Activated naive CD8-positive, alpha-beta T cell treated with anti-CD3 and anti-CD28 coated beads, Interleukin-2, amount 50 U/mL, for 24 hours (primary cell): ENCODE measurements around the gene GTF2H4.
A peak's percentile ranks its signal among the peaks of the same experiment; 100 is the strongest.
"Not testable (repeated sequence)": the region's sequence is repeated elsewhere in the genome, so short reads cannot be mapped to it uniquely, and the experiment has no call there.

Experiments
- ATAC-seq: fragments of 150-1000 bp; cut with Tn5 transposase; one replicate; pipeline ENCODE4 v1.10.0; 2021
- DNase-seq: peaks from one replicate; pipeline ENCODE4 v3.0.0; 2021
- H3K27ac Mint-ChIP-seq: one replicate; pipeline ENCODE4 v1.8.0; 2021; ENCODE audit warnings: mild to moderate bottlenecking, mixed read lengths
- H3K27me3 Mint-ChIP-seq: one replicate; pipeline ENCODE4 v1.8.0; 2021; ENCODE audit warnings: mixed read lengths
- H3K36me3 Mint-ChIP-seq: one replicate; pipeline ENCODE4 v1.8.0; 2021; ENCODE audit warnings: low read depth, mixed read lengths
- H3K4me1 Mint-ChIP-seq: one replicate; pipeline ENCODE4 v1.8.0; 2021; ENCODE audit warnings: mixed read lengths
- H3K4me3 Mint-ChIP-seq: one replicate; pipeline ENCODE4 v1.8.0; 2021; ENCODE audit warnings: mild to moderate bottlenecking, moderate library complexity, mixed read lengths
- H3K9me3 Mint-ChIP-seq: one replicate; pipeline ENCODE4 v1.8.0; 2021; ENCODE audit warnings: mixed read lengths

The GTF2H4 gene

DNA sequence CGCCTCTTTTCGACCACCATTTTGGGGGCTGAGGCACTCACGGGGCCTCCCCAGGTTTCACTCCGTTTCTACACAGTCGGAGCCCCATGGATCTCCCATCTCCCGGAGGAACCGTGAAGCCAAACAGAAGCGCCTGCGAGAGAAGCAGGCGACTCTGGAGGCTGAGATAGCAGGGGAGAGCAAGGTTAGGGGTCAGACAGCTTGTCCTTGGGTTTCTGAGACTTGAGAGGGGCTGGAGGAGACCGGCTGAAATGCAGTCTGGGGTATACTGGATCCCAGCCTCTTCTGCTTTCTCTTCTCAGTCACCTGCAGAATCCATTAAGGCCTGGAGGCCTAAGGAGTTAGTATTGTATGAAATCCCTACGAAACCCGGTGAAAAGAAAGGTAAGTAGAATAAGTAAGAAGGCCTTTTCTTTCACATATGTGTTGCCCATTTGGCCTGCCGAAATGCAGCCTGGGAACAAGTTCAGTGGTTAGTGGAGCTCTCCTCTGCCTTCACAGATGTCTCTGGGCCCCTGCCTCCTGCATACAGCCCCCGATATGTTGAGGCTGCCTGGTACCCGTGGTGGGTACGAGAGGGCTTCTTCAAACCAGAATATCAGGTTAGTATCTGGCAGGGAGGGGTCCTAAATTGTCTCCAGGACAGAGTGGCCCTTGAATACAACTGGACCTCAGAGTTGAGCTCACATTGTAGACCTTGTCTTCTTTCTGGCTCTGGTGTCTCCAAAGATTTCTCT lies 7.0 kb downstream of the GTF2H4 start:
- Mint-ChIP-seq H3K9me3 (no peaks in the 10 kb centered on the region), H3K36me3 (peaks cover 56% of the 10 kb centered on the region), H3K27ac (peak overlapping the region; percentile 95), H3K27me3 (no peaks in the 10 kb centered on the region), H3K4me3 (peak overlapping the region; percentile 98), H3K4me1 (peaks cover 30% of the 10 kb centered on the region)
- no peak for ATAC-seq
- peak; percentile 21 for DNase-seq

GRCh38 chr6:30915591-30915946 lies 7.6 kb downstream of the GTF2H4 start:
- Mint-ChIP-seq H3K9me3 (no peaks in the 10 kb centered on the region), H3K27me3 (no peaks in the 10 kb centered on the region), H3K4me3 (peak overlapping the region; percentile 98), H3K36me3 (peaks cover 56% of the 10 kb centered on the region), H3K4me1 (peaks cover 29% of the 10 kb centered on the region), H3K27ac (peak overlapping the region; percentile 68)
- DNase-seq (no peak), ATAC-seq (no peak)

DNA sequence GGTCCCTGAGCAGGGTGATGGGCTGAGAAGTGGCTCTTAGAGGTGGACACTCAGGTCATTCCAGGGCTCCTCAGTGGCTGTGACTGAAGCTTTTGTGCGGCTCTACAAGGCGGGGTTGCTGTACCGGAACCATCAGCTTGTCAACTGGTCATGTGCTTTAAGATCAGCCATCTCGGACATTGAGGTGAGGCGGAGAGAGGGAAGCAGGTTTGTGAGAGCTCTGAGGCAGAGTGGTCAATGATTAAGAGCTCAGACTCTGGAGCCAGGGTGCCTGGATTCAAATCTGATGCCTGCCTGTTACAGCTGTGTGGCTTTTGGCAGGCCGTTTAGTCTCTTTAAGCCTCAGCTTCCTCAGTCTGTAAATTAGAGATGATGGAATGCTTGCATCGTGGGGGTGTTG lies 9.0 kb downstream of the GTF2H4 start:
- Mint-ChIP-seq H3K4me3 (no peak overlapping the region), H3K27me3 (no peaks in the 10 kb centered on the region), H3K4me1 (peaks cover 29% of the 10 kb centered on the region), H3K9me3 (no peaks in the 10 kb centered on the region), H3K36me3 (peaks cover 49% of the 10 kb centered on the region), H3K27ac (no peak overlapping the region)
- DNase-seq: no peak
- no peak for ATAC-seq

DNA sequence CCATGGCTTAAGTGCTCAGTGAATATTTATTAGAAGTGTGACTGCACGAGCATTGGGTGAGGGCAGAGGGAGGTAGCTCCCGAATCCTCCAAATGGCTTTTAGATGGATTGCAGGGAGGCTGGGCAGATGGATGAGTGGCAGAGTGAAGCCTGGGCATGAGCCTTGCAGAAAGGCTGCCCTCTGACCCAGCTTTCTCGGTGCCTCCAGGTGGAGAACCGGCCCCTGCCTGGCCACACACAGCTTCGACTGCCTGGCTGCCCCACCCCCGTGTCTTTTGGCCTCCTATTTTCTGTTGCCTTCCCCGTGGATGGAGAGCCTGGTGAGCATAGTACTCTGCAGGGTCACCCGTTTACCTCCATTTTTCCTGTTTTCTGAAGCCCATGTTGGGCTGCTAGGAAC lies 9.5 kb downstream of the GTF2H4 start:
- Mint-ChIP-seq H3K27ac (no peak overlapping the region), H3K27me3 (no peaks in the 10 kb centered on the region), H3K4me3 (no peak overlapping the region), H3K4me1 (peaks cover 29% of the 10 kb centered on the region), H3K9me3 (no peaks in the 10 kb centered on the region), H3K36me3 (peaks cover 49% of the 10 kb centered on the region)
- no peak for ATAC-seq
- DNase-seq: no peak

- Mint-ChIP-seq H3K9me3 (no peaks in the 10 kb centered on the region), H3K4me1 (peaks cover 24% of the 10 kb centered on the region), H3K4me3 (no peak overlapping the region), H3K36me3 (peaks cover 43% of the 10 kb centered on the region), H3K27ac (no peak overlapping the region), H3K27me3 (no peaks in the 10 kb centered on the region)
- DNase-seq: no peak
- no peak for ATAC-seq
Measured at GRCh38 chr6:30918670-30919069, 10.7 kb downstream of the GTF2H4 start.

GRCh38 chr6:30922447-30922852 lies 14.4 kb downstream of the GTF2H4 start:
- peaks cover 39% of the 10 kb centered on the region for H3K36me3 Mint-ChIP-seq
- ATAC-seq: no peak
- H3K27ac Mint-ChIP-seq: peak overlapping the region; percentile 32
- H3K9me3 Mint-ChIP-seq: no peaks in the 10 kb centered on the region
- no peaks in the 10 kb centered on the region for H3K4me1 Mint-ChIP-seq
- DNase-seq: no peak
- no peaks in the 10 kb centered on the region for H3K27me3 Mint-ChIP-seq
- no peak overlapping the region for H3K4me3 Mint-ChIP-seq

DNA sequence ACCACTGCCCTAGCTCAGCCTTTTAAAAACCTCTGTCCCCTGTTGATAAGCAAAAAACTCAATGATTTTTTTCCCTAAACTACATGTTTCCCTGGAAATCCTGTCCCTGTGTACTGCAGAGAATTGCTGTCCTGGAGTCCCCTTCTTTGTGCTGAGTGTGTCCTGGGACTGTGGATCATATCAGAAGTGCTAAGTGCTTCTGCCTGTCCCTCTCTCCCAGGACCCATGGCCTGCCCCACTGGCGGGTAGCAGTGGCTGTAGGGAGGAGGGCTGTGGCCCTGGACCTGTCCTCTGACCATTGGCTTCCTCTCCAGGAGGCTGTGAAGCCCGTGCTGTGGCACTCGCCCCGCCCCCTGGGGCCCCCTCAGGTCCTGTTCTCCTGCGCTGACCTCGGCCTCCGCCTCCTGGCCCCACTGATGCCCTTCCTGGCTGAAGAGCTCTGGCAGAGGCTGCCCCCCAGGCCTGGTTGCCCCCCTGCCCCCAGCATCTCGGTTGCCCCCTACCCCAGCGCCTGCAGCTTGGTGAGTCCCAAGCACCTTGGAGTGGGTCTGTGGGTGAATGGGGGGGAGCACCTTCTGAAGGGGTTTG lies 16.1 kb downstream of the GTF2H4 start:
- not testable (repeated sequence) for H3K4me3 Mint-ChIP-seq, H3K27me3 Mint-ChIP-seq, H3K4me1 Mint-ChIP-seq, DNase-seq, H3K27ac Mint-ChIP-seq, ATAC-seq, H3K9me3 Mint-ChIP-seq
- peaks cover 43% of the 10 kb centered on the region for H3K36me3 Mint-ChIP-seq

GRCh38 chr6:30926644-30927043 lies 18.6 kb downstream of the GTF2H4 start:
- DNase-seq (no peak), ATAC-seq (no peak)
- no peak overlapping the region for H3K4me3 Mint-ChIP-seq
- H3K9me3 Mint-ChIP-seq: peaks cover 5% of the 10 kb centered on the region
- no peak overlapping the region for H3K27ac Mint-ChIP-seq
- H3K27me3 Mint-ChIP-seq: no peaks in the 10 kb centered on the region
- no peaks in the 10 kb centered on the region for H3K4me1 Mint-ChIP-seq
- H3K36me3 Mint-ChIP-seq: peaks cover 36% of the 10 kb centered on the region

GRCh38 chr6:30927080-30927479 lies 19.1 kb downstream of the GTF2H4 start:
- peaks cover 35% of the 10 kb centered on the region for H3K36me3 Mint-ChIP-seq
- ATAC-seq, H3K9me3 Mint-ChIP-seq, H3K4me3 Mint-ChIP-seq, H3K4me1 Mint-ChIP-seq, H3K27me3 Mint-ChIP-seq, H3K27ac Mint-ChIP-seq, DNase-seq: not testable (repeated sequence)

- DNase-seq (no peak), ATAC-seq (no peak)
- peaks cover 28% of the 10 kb centered on the region for H3K36me3 Mint-ChIP-seq
- H3K4me3 Mint-ChIP-seq: no peak overlapping the region
- peaks cover 5% of the 10 kb centered on the region for H3K9me3 Mint-ChIP-seq
- H3K27ac Mint-ChIP-seq: no peak overlapping the region
- H3K4me1 Mint-ChIP-seq: no peaks in the 10 kb centered on the region
- H3K27me3 Mint-ChIP-seq: no peaks in the 10 kb centered on the region
Measured at GRCh38 chr6:30928677-30929076, 20.7 kb downstream of the GTF2H4 start.

DNA sequence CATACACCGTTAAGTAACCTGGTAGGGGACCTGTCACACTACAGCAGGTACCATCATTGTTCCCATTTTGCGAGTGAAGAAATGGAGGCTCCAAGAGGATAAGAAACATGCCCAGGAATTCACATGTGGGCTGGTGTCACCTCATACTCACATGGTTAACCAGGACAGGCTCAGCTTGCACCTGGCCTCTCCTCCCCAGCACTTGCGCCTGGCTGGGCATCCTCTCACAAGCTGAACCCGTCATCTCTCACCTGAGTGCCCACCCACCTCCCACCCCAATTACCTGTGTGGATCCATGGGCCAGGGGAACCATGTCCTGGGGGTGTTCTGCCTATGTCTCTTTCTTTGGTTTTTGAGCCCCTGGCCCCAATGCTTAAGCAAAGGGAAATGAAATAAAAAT lies 22.5 kb downstream of the GTF2H4 start:
- H3K4me3 Mint-ChIP-seq: no peak overlapping the region

DNA sequence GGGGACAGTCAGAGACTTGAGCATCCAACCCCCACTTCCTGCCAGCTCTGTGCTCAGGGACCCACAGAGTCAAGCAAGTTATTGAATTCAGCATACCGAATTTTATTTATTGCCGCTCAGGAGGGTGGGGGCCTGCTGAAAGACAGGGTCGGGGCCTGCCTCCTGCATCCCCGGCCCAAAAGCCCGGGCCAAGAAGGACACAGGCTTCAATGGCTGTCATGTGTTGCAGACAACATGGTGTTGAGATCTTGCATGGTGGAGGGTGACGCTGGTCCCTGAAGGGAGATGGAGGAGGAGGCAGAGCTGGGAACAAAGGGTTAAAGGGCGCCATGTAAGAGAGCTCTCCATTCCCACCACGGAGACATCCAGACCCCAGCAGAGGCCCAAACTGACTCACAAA lies 23.3 kb downstream of the GTF2H4 start:
- Mint-ChIP-seq H3K9me3 (peaks cover 5% of the 10 kb centered on the region), H3K36me3 (peaks cover 25% of the 10 kb centered on the region), H3K4me3 (no peak overlapping the region), H3K27me3 (no peaks in the 10 kb centered on the region), H3K4me1 (no peaks in the 10 kb centered on the region), H3K27ac (no peak overlapping the region)
- ATAC-seq (no peak), DNase-seq (no peak)

More for the DNA sequence above, 22.5 kb downstream of the GTF2H4 start:
- peaks cover 5% of the 10 kb centered on the region for H3K9me3 Mint-ChIP-seq
- ATAC-seq: no peak
- H3K4me1 Mint-ChIP-seq: no peaks in the 10 kb centered on the region
- H3K27ac Mint-ChIP-seq: no peak overlapping the region
- H3K36me3 Mint-ChIP-seq: peaks cover 27% of the 10 kb centered on the region
- no peak for DNase-seq
- H3K27me3 Mint-ChIP-seq: no peaks in the 10 kb centered on the region

GRCh38 chr6:30931969-30932645 lies 24.1 kb downstream of the GTF2H4 start, which contains the start of gene SFTA2:
TSS of gene SFTA2 (minus strand) at chr6:30932170. CDS start at chr6:30932096, 74 bp downstream.
- Mint-ChIP-seq H3K9me3 (peaks cover 5% of the 10 kb centered on the region), H3K27ac (no peak within 1 kb of the TSS), H3K4me1 (no peaks in the 10 kb centered on the region), H3K4me3 (no peak within 1 kb of the TSS), H3K27me3 (no peaks in the 10 kb centered on the region), H3K36me3 (peaks cover 17% of the 10 kb centered on the region)
- no peak for DNase-seq
- no peak for ATAC-seq

DNA sequence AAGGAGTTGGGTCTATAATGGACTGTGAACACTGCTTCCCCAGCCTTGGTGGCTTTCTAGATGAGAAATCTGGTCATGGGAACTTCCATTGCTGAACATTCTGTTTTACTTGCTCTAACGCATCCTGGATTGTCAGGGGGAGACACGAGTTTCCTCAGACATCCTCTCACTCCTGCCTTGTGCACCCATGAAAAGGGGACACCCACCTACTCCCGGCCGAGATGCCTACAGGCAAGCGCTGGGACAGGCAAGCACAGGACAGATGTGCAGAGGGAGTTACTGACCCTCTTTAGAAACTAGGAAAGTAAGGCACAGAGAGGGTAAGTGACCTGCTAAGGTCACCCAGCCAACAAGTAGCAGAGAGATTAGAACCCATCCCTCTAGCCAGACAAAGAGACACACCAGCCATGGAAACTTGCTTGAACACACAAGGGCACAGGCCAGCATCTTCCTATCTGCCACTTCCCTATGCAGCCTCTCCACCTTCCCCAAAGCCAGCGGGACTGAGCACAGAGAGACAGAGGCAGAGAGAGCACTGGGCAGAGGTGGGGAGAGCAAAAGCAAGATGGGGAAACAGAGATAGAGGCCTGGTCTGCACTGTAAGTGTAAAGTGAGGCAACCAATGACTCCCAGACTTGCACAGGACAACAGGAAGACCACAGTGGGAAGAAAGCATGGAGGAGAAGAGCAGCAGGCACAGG lies 24.8 kb downstream of the GTF2H4 start:
- DNase-seq: no peak
- no peaks in the 10 kb centered on the region for H3K4me1 Mint-ChIP-seq
- no peaks in the 10 kb centered on the region for H3K27me3 Mint-ChIP-seq
- peaks cover 5% of the 10 kb centered on the region for H3K9me3 Mint-ChIP-seq
- H3K36me3 Mint-ChIP-seq: peaks cover 11% of the 10 kb centered on the region
- H3K4me3 Mint-ChIP-seq: no peak overlapping the region
- ATAC-seq: no peak
- H3K27ac Mint-ChIP-seq: no peak overlapping the region
